GM18951 (cell line): ENCODE results near the gene ZBTB16.

Source experiments
- POLR2A ChIP-seq: IDR thresholded peaks from 4 replicates; pipeline ENCODE4 v1.6.1; 2011; ENCODE audit warnings: mild to moderate bottlenecking; ENCODE audit not compliant: insufficient read length, insufficient read depth; ENCODE audit errors: extremely low read depth
- in situ Hi-C: fragments of 300-500 bp; cut with MboI; formaldehyde crosslinking; loops from one replicate; pipeline ENCODE4 v1.12.0; 2022; ENCODE audit warnings: low sequenced_read_pairs, mixed read lengths, inconsistent platforms; ENCODE audit not compliant: unreplicated experiment

The ZBTB16 gene

DNA sequence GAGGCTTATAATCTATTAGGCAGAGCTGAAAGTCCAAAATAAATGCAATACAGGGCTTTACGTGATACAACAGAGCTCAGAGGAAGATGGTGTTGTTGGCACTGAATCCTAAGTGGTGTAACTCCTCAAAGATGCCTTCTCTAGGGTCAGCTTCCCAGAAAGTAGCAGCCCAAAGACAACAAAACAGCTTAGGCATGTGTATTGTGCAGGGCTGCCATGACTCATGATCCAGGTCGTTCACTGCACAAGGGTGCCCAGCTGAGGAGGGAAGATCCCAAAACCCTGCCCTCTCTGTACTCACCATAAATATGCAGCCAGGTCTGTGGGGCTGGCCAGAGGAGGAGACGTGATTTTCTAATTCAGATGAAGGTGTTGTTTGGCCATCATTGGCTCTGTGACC is 177.3 kb downstream of the ZBTB16 start:
- TF ChIP-seq POLR2A: no peak
- in situ Hi-C loops: no loop called here

DNA sequence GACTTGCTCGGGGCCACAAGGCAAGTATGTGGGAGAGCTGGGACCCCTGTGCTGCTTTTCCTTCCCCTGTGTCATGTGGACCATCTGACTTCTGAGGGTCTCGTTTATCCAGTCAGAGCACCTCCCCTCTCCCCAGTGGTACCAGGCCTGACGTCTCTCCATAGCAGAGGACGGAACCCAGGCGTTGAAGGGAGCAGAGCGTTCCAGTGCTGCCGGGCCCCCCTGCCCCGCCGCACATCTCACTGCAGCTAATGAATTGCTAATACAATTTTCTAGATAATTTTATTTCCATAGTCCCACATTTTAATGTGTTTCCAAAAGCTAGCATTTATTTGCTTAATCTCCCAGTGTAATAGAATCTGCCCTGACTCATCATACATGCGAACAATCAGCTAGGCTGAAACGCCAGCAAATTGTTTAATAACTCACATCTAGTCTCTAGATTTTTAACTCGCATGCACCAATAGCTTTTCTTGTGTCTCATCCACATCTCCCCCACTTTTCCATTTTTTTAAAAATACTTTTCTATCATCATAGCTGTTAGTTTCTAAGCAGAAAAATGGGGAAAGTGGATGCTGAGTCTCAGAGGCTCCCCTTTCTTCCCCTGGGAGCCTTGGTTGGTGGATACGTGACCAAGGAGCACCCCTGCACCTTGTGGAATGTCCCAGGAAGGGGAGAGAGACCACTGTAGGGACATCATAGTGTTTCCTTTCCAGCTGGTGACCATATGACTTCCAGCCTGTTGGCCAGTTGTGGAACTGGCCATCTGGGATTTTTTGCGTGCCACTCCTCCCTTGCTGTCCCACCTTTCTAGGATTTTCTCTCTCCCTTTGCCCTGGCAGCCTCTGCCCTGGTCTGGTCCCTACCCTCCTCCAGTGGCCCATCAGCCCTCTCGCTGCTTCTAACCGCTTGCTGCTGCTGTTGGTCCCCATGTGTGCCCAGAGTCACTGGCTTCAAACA is 178.1 kb downstream of the ZBTB16 start:
- no peak for TF ChIP-seq POLR2A
- in situ Hi-C loops: no loop called here

DNA sequence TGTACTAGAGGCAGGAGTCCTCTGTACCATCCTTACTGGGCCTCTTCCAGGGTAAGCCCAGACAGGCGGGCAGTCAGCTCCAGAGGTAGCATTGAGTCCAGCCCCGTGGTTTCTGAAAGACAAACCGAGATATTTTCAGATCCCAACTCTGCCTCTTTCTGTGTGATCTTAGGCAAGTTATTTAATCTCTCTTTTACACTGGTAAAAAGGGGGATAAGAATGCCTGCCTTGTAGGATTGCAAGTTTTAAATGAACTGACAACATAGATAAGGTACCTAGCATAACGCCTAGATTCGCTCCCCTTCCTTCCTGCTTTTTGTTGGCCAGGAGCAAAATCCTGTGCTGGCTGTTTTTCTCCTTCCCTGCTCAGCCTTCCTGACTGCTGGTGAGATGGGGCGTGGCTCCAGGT is 180.2 kb downstream of the ZBTB16 start:
- in situ Hi-C loops: no loop called here

DNA sequence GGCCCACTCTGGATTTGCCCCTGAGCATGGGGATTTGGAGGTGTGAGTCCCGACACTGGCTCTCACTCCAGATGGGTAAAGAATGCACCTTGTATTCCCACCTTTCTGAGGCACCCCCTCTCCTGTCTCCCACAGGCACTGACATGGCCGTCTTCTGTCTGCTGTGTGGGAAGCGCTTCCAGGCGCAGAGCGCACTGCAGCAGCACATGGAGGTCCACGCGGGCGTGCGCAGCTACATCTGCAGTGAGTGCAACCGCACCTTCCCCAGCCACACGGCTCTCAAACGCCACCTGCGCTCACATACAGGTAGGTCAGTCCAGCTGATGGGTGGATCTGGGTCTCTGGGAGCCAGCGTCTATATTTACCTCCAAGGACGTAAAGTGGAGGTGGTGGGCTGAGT is 182.5 kb downstream of the ZBTB16 start:
- no peak for TF ChIP-seq POLR2A
- in situ Hi-C loops: no loop called here

More for the DNA sequence above, 180.2 kb downstream of the ZBTB16 start:
- no peak for TF ChIP-seq POLR2A

DNA sequence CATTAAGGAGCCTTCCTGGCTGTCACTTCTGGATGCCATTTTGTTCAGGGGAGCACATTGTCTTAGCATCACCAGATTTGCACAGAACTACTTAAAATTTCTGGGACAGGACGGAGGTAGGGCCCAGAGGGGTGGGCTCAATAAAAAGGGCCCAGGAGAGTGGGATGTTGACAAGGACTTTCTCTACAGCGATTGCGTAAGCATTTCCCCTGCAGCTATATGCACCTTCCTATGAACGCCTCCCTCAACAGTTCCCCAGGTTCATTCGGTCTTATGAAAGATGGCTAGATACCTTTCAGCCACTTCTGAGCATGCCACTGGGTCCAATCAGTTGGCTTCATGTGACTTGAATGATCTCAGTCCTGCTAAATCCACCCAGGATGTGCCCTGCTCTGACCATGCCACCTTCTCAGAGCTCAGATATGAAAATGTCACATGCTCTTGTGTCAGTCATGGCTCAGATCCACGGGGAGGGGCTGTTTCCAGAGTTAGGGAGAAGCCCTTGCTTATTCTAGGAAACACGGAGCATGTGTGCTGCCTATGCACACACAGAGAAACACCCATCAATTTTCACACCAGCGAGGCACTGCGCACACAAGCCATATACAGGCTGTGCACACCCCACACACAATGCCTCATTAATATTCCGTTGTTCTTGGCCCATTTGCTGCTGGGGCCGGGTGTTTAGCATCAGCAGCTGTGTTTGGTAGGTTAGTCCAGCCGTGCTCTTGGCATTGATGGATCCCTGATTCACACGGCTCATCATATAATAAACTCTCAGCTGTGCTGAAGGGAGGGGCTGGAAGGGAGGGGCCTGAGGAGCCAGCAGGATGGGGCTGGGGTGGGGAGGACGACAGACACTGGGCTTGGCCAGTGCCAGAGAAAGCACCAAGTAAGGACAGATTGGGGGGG is 184.2 kb downstream of the ZBTB16 start:
- TF ChIP-seq POLR2A: no peak
- in situ Hi-C loops: no loop called here

DNA sequence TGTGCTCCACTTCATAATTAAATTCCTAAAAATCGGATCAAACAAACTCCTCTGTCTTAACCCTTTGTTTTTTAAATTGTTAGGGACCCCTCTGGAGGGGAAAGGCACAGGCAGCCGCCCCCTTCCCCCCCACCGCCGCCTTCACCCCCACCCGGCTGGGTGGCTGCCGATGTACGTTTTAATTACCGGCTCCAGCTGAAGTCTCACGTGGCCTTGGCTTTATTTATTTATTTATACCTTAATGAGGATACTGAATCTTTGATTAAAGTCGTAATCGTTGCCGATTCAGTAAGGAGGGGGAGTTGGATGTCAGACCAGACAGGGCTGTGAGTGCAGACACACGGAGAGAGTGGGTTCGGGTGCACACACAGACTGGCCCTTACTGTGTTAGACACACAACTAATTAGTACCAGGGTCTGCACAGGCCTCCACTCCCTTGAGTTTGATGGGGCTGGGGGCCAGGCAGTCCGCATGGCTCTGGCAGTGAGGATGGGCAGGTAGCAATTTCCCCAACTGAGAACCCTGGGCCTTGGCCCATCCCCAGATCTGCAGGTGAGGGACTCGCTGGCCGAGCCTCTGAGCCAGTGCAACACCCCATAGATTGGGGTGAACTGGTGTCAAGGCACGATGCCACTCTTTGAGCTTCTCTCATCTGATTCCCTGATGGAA is 185.3 kb downstream of the ZBTB16 start:
- no peak for TF ChIP-seq POLR2A
- in situ Hi-C loops: no loop called here

DNA sequence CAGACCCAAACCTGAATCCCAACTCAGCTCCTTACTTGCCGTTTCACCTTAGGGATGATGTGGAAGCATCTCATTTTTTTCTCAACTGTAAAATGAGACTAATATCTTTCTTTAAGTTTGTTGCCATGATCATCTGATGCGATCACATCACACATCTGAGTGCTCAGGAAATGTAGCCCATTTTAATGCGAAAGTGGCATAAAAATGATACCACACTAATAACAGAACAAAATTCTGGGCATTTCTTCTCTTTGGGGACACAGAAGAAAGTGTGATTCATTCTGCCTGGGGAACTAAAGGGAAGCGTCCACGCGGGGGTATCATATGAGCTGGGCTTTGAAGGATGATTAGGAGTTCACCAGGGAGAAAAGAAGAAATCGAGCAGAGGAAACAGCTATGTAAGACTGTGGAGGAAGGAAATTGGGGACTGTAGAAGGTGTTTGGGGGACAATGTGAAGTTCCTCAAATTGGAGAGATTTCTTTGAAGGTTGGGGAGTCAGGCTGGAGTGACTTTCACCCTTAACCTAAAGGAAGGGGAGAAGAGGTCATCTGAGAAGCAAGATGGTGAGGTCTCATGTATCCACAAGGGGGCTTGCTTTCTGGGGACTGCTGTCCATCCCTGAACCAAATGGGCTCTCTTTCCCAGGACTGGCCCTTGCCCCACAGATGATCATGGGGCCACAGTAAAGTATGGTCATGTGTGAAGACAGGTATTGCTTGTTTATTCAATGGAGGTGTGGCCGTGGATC is 187.0 kb downstream of the ZBTB16 start:
- TF ChIP-seq POLR2A: no peak
- in situ Hi-C loops: no loop called here

DNA sequence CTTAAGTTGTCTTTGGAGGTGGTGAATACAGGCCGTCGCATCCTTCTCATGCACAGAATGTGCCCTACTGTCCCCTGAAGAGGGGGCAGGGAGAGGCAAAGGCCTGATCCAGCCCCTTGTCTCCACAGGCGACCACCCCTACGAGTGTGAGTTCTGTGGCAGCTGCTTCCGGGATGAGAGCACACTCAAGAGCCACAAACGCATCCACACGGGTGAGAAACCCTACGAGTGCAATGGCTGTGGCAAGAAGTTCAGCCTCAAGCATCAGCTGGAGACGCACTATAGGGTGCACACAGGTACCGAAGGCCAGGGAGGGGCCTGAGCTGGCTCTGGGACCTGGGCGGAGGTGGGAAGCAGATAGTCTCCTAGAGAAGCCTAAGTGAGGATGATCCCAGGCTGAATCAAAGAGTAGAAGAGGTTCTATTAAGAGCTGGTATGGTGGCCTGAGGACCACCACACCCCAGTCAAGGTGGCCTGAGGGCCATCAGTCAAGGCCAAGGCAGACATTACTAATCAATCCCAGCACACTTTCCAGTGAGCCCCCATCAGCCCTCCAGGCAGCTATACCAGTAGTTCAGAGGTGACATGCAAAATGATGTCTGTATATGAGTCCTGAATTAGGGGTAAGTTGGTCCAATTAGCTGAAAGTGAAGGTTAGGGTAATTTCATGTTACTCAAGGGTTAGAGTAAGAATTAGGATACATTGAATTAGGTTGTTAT is 187.7 kb downstream of the ZBTB16 start:
- in situ Hi-C loops: no loop called here
- no peak for TF ChIP-seq POLR2A

DNA sequence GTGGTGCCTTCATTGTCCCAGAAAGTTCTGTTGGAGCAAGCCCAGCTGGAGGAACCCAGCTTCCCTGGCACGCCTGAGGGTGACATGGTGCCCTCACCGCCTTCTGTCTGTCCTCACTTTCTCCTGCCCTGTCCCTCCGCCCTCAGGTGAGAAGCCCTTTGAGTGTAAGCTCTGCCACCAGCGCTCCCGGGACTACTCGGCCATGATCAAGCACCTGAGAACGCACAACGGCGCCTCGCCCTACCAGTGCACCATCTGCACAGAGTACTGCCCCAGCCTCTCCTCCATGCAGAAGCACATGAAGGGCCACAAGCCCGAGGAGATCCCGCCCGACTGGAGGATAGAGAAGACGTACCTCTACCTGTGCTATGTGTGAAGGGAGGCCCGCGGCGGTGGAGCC is 190.7 kb downstream of the ZBTB16 start:
- no peak for TF ChIP-seq POLR2A

DNA sequence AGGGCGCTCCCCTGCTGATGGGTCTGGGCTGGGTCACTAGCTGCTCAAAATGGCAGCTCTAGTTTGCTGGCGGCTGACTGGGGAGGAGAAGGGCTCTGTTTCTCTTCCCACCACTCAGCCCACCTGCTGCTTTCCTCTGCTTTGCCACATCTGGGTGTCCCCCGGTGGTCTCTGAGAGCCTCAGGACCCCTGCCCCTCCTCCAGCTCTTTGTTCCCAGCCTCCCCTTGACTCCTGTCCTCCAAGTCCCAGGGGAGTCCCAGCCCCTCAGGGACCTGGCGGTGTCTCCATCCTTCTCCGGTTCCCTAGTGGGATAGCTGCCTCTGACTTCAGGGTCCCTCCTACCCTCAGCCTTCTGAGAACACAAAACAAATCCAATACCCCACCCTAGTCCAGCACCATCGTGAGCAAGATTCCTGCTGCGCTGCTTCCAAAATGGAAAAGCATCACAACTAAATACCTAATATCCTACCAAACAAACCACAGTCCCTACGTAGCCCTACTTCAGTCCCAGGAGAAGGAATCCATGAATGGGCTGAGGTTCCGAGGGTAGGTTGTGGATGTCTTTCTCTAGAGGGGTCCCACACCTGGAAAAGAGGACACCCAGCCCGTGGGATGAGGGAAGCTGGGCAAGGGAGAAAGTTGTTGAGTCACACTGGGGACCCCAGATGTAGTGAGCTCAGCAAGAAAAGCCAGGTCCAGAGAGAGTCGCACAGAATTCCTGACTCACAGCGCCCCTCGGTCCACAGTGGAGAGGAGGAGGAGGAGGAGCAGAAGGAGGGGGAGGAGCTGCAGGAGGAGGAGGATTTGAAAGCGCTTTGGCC is 191.7 kb downstream of the ZBTB16 start:
- in situ Hi-C loops: loop anchor here (10.0 kb wide), 1 partner anchor 256 kb away; no protein-coding TSS in a partner anchor
- no peak for TF ChIP-seq POLR2A

More for the DNA sequence above, 190.7 kb downstream of the ZBTB16 start:
- in situ Hi-C loops: loop anchor here (10.0 kb wide), 1 partner anchor 255 kb away; no protein-coding TSS in a partner anchor
